CD4-positive, alpha-beta T cell treated with Interleukin-4 for 1 hour (primary cell): ENCODE data around the gene C14orf39.
"Not testable (repeated sequence)": the region's sequence is repeated elsewhere in the genome, so short reads cannot be mapped to it uniquely, and the experiment has no call there.

Experiments
- DNase-seq, 2 donors: peaks; one replicate each; pipeline ENCODE4 v3.0.0-alpha.2; 2020 to 2022

The C14orf39 gene

DNA sequence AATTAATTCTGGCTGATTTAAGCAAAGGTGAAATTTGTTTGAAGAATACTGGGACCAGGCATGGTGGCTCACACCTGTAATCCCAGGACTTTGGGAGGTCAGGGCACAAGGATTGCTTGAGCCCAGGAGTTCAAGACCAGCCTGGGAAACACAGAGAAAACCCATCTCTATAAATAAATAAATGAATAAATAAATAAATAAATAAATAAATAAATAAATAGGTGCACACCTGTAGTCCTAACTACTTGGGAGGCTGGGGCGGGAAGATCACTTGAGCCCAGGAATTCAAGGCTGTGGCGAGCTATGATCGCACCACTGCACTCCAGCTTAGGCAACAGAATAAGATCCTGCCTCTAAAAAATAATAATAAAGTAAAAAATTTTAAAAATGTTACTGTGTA lies 4.4 kb upstream of the C14orf39 start:
- no peak for DNase-seq

DNA sequence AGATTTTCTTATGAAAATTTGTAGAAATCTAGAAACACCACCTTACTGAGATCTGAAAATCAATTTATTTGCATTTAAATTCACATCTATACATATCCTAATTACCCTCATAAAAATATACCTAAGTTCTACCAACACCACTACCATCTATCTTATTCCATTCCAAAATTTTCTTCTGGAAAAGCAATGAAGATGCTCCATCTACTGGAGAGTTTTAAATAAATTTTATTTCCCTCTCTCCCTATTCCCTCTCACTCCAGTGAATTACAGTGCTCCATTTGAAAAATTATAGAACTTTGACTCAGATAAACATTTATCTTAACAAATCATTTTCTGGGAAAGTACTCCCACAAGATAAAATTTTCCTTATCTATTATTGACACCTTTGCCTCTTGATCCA lies 2.3 kb upstream of the C14orf39 start:
- DNase-seq = no peak

DNA sequence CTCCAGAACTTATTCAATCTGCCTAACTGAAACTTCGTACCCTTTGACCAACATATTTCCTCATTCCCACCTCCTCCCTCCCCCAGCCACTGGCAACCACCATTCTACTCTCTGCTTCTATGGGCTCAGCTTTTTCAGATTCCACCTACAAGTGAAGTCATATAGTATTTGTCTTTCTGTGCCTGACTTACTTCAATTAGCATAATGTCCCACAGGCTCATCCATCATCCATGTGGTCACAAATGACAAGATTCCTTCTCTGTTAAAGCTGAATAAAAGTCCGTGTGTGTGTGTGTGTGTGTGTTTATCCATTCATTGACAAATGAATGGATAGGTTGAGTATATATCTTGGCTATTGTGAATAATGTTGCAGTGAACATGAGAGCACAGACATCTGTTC lies 1.3 kb upstream of the C14orf39 start:
- DNase-seq = no peak

DNA sequence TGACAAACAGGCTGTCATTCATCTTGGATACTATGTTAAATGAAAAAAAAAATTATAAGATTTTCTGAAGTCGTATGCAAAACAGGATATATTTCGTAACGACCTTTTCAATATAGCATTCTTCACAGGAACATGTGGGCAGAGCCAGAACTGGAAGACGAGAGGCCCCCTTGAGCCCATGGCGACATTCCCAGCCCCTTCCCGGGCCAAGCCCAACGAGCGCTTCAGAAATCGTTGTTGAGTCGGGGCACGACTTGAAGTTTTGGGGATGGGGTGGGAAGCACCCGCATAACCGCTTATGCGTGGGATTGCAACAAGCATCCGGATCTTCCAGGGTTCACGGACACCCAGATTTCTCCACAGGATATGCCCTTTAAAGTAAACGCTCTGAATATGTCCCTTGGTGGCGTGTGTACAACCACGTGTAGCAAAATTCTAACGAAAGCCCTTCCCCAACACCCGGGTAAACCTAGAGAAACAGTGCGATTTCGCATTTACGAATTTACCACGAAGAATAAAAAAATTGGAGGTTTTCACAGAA lies 736 bp downstream of the C14orf39 start:
- DNase-seq = no peak

DNA sequence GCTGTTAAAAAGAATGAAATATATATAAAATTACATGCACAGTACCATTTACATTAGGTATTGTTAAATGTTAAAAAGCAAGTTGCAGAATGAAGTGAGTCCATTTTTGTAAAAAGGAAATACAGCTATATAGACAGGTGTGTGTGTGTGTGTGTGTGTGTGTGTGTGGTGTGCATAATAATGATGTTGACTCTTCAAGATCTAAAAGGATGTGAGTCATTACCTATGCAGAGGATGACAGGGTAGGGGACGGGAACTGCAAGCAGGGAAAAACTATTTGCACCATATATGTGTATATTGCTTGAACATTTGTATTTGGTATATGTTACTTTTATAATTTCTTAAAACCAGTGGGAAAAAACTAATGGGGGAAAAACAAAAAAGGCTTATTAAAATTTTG lies 3.1 kb downstream of the C14orf39 start:
- no peak for DNase-seq

DNA sequence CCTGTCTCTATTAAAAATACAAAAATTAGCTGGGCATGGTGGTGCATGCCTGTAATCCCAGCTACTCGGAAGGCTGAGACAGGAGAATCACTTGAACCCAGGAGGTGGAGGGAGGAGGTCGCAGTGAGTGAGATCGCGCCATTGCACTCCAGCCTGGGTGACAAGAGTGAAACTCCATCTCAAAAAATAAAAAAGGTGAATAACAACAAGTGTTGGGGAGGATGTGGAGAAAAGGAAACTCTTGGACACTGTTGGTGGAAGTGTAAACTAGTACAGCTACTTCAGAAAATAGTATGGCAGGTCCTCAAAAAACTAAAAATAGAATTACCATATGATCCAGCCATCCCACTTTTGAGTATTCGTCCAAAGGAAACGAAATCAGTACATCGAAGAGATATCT lies 5.6 kb downstream of the C14orf39 start:
- DNase-seq = not testable (repeated sequence)

DNA sequence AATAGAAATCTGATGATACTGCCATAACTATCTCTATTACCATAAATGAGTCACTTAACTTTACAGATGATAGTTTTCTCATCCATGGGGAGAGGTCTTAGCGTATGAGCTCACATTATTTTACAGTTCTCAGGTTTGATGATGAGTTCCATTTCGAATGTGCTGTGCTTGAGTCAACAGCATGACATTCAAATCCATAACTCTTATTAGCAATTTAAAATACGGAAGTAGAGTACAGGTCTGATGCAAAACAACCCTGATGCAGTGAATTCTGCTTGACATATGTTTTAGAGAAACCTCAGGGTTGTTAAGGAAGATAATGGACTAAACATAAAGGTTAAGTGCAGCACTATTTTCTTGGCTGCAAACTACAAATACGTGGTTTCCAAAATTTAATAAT lies 30.0 kb downstream of the C14orf39 start:
- DNase-seq = no peak

DNA sequence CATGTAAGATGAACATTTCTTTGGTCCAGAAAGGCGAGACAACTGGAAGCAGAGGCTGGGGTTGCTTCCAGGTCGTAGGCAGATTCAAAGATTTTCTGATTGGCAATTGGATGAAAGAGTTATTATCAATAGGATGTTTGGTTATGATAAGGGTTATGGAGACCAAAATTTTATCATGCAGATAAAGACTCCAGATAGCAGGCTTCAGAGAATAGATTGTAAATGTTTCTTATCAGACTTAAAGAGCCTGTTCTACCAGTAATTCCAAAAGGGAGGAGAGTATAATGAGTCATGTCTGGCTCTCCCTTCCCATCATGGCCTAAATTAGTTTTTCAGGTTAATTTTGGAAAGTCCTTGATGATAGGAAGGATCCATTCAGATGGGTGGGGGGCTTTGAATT lies 55.6 kb downstream of the C14orf39 start:
- no peak for DNase-seq

DNA sequence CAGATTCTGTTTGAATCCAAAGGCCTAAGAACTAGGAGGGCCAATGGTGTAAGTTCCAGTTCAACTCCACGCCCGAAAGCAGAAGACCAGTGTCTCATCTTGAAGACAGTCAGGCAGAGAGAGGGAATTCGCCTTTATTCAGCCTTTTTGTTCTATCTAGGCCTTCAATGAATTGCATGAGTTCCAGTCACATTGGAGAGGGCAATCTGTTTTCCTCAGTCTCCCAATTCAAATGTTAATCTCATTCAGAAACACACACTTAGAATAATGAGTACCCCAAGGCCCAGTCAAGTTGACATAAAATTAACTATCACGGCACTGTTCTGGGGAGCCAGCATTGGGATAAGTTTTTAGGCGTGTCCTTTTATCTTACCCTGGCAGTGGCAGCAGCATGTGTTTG lies 65.8 kb downstream of the C14orf39 start:
- DNase-seq = no peak

DNA sequence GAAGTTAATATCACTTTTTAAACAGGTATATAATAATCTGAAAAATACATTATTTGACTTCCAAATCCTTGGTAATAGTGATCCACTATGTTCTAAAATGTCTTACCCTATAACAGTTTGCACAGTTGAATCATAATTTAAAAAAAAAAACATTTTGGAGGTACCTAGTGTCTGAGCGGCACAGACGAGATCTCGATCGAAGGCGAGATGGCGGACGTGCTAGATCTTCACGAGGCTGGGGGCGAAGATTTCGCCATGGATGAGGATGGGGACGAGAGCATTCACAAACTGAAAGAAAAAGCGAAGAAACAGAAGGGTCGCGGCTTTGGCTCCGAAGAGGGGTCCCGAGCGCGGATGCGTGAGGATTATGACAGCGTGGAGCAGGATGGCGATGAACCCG lies 88.3 kb downstream of the C14orf39 start:
- DNase-seq = not testable (repeated sequence)

DNA sequence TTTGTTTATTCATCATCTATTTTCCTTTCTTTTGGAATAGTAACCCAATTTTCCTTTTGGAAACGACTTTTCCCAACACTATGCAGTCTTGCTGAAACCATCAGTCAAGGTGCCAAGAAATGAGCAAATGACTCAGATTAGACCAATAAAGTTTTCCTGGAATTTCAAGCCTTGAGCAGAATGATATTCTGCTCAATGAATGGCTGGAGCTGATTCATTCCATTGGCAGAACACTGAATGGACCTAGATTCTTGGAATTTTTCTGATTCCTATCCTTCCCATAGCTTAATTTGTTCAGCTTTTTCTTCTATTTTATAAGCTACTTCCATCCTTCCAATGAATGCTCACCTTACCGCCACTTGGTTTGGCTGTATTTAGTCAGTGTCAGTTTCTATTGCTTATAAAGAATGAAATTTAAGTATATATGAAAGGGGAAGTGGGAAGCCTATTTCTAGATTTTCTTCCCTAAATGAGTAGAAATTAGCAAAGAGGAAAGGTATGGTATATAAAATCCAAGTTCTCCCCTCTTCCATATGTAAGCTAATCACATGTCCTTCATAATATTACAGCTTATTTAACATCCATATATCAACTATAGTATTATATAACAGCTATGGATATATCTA lies 89.0 kb downstream of the C14orf39 start:
- DNase-seq = no peak
